Measurements from ENCODE around the gene SLC2A10. TPM values are rescaled to one million over a fixed set of nuclear protein-coding genes. Genes with fewer than 3 reads are reported as not detected.
A peak's percentile ranks its signal among the peaks of the same experiment; 100 is the strongest.

Gene SLC2A10
- total RNA-seq, 1 experiment from 2014 or later: 1.6 TPM

DNA sequence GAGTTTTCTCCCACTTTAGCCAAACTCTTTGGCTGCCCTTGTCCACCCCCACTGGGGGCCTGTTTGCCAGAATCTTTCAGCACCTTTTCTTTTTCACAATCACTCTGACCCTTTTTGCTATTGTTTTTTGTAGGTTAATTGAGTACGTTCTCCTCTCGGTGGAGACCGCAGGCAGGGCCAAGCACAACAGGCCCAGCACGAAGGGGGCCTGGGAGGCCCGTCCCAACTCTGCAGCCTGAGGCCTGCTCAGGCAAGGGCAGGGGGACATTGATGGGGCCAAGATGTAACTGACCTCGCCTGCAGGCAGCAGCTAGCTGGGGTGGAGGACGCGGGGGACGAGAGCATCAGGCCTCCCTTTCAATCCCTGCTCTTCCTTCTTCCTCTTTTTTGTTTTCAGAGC, 47.7 kb downstream of the SLC2A10 start:
- intact Hi-C loops (cut with micrococcal nuclease; ENCODE audit: unreplicated experiment): no loop called here
- H3K9me3 ChIP-seq (ENCODE audit: control insufficient read depth, insufficient read depth, low read depth, low read length): no peaks in the 10 kb centered on the region
- 0 out of 2 replicates have a peak, but pooled peaks cover 4% of the 10 kb centered on the region for H3K4me1 ChIP-seq (ENCODE audit: control insufficient read depth, insufficient read depth, low read length)
- H3K27ac ChIP-seq (ENCODE audit: low read length): no peak overlapping the region
- H3K36me3 ChIP-seq (ENCODE audit: control insufficient read depth, insufficient read depth, low read length): no peaks in the 10 kb centered on the region
- no peaks in the 10 kb centered on the region for H3K27me3 ChIP-seq (ENCODE audit: control insufficient read depth, insufficient read depth, low read length)
- no peak overlapping the region for H3K4me3 ChIP-seq (ENCODE audit: low read depth in 2 of 2, low read length in 2 of 2)
- in situ Hi-C loops (cut with HindIII; ENCODE audit: low pct_unique_long_range_greater_than_20kb, low sequenced_read_pairs): no loop called here
- DNase-seq (ENCODE audit: low read depth, low spot score): no peak
- no TSS peak for BruUV-seq (replicated peaks)
- no peak for TF ChIP-seq POLR2AphosphoS5 (IDR thresholded peaks at IDR 0.05; ENCODE audit: low read depth, low read length)
- TF ChIP-seq TCF7L2 (IDR thresholded peaks at IDR 0.05; ENCODE audit: low read depth, low read length): no peak
- no peak for ATAC-seq
- POLR2A ChIA-PET: no interaction called here
- CTCF ChIA-PET: interaction anchor here (0.7 kb wide), 1 partner anchor 263 kb away, joined by 5 read pairs; no protein-coding TSS in a partner anchor

DNA sequence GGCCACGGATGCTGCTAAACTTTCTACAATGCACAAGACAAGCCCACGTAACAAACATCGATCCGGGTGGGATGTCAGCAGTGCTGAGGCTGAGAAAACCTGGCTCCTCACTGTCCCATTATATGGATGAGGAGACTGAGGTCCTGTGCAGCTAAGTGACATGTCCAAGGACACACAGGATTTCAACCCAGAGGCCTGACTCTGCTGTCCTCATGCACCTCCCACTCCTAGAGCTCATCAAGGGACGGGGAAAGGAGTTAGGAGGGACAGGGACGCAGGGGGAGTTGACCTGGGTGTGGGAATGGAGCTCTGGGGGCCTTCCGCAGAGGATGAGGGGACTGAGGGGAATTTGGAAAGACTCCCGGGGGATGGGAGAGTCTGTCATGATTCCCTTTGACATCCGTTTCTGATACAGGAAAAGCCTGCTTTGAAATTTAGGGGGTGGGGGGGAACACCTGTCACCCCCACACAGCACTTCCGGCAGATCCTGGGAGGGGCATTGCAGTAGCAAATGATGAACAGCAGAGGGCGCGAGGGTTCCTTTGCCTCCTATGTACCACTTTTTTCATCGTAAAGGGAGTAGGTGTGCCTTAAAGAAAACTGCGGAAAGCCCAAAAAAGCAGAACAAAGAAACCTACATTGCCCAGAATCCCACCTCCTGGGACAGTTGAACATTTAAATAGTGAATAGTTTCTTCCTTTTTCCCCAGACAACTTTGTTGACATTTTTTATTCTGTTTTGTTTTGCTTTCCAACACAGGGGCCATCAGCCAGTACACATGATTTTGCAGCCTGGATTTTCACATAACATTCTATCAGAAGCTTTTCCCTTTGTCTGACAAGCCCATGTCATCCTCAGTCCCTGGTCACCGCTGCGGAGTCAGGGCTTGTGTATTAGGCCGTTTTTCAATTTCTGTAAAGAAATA, 48.6 kb downstream of the SLC2A10 start:
- Histone ChIP-seq H3K4me3 (ENCODE audit: low read depth in 2 of 2, low read length in 2 of 2) (no peak overlapping the region), H3K4me1 (ENCODE audit: control insufficient read depth, insufficient read depth, low read length) (0 out of 2 replicates have a peak, but pooled peaks cover under 1% of the 10 kb centered on the region), H3K36me3 (ENCODE audit: control insufficient read depth, insufficient read depth, low read length) (no peaks in the 10 kb centered on the region), H3K27me3 (ENCODE audit: control insufficient read depth, insufficient read depth, low read length) (no peaks in the 10 kb centered on the region), H3K9me3 (ENCODE audit: control insufficient read depth, insufficient read depth, low read depth, low read length) (no peaks in the 10 kb centered on the region), H3K27ac (ENCODE audit: low read length) (no peak overlapping the region)
- CTCF ChIA-PET: interaction anchor here (0.6 to 0.7 kb wide), 2 partner anchors 363 to 843 kb away, joined by 3 read pairs; no protein-coding TSS in a partner anchor
- TF ChIP-seq CTCF (IDR thresholded peaks at IDR 0.05): peak; percentile 98
- no peak for TF ChIP-seq SIN3A (IDR thresholded peaks at IDR 0.05; ENCODE audit: borderline replicate concordance, insufficient read depth, low read depth, low read length)
- no TSS peak for BruUV-seq (replicated peaks)
- intact Hi-C loops (cut with micrococcal nuclease; ENCODE audit: unreplicated experiment): no loop called here
- no peak for DNase-seq (ENCODE audit: low read depth, low spot score)
- POLR2A ChIA-PET: no interaction called here
- peak; percentile 79; the same call in 1 of the 2 replicates for ATAC-seq
- in situ Hi-C loops (cut with HindIII; ENCODE audit: low pct_unique_long_range_greater_than_20kb, low sequenced_read_pairs): no loop called here

GRCh38 chr20:46758929-46759669, 49.6 kb downstream of the SLC2A10 start:
- TF ChIP-seq POLR2AphosphoS5 (IDR thresholded peaks at IDR 0.05; ENCODE audit: low read depth, low read length): no peak
- TF ChIP-seq TCF7L2 (IDR thresholded peaks at IDR 0.05; ENCODE audit: low read depth, low read length): no peak
- TF ChIP-seq, protein P1, sequence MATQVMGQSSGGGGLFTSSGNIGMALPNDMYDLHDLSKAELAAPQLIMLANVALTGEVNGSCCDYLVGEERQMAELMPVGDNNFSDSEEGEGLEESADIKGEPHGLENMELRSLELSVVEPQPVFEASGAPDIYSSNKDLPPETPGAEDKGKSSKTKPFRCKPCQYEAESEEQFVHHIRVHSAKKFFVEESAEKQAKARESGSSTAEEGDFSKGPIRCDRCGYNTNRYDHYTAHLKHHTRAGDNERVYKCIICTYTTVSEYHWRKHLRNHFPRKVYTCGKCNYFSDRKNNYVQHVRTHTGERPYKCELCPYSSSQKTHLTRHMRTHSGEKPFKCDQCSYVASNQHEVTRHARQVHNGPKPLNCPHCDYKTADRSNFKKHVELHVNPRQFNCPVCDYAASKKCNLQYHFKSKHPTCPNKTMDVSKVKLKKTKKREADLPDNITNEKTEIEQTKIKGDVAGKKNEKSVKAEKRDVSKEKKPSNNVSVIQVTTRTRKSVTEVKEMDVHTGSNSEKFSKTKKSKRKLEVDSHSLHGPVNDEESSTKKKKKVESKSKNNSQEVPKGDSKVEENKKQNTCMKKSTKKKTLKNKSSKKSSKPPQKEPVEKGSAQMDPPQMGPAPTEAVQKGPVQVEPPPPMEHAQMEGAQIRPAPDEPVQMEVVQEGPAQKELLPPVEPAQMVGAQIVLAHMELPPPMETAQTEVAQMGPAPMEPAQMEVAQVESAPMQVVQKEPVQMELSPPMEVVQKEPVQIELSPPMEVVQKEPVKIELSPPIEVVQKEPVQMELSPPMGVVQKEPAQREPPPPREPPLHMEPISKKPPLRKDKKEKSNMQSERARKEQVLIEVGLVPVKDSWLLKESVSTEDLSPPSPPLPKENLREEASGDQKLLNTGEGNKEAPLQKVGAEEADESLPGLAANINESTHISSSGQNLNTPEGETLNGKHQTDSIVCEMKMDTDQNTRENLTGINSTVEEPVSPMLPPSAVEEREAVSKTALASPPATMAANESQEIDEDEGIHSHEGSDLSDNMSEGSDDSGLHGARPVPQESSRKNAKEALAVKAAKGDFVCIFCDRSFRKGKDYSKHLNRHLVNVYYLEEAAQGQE (IDR thresholded peaks at IDR 0.05; ENCODE audit: insufficient read depth in 1 of 2, low read depth in 2 of 2, low read length in 1 of 2): no peak
- no peak; the same call in none of the 2 replicates for TF ChIP-seq CTCF (IDR thresholded peaks at IDR 0.05)
- no peak for TF ChIP-seq SIN3A (IDR thresholded peaks at IDR 0.05; ENCODE audit: borderline replicate concordance, insufficient read depth, low read depth, low read length)
- DNase-seq (ENCODE audit: low read depth, low spot score): no peak
- CTCF ChIA-PET: no interaction called here
- no TSS peak for BruUV-seq (replicated peaks)
- Histone ChIP-seq H3K4me3 (ENCODE audit: low read depth in 2 of 2, low read length in 2 of 2) (no peak overlapping the region), H3K27me3 (ENCODE audit: control insufficient read depth, insufficient read depth, low read length) (no peaks in the 10 kb centered on the region), H3K36me3 (ENCODE audit: control insufficient read depth, insufficient read depth, low read length) (no peaks in the 10 kb centered on the region), H3K27ac (ENCODE audit: low read length) (no peak overlapping the region), H3K9me3 (ENCODE audit: control insufficient read depth, insufficient read depth, low read depth, low read length) (no peaks in the 10 kb centered on the region), H3K4me1 (ENCODE audit: control insufficient read depth, insufficient read depth, low read length) (no peaks in the 10 kb centered on the region)
- in situ Hi-C loops (cut with HindIII; ENCODE audit: low pct_unique_long_range_greater_than_20kb, low sequenced_read_pairs) (no loop called here), intact Hi-C loops (cut with micrococcal nuclease; ENCODE audit: unreplicated experiment) (no loop called here)
- no peak for ATAC-seq
- POLR2A ChIA-PET: no interaction called here

Measured in Panc1 (cell line).